GM21367 (cell line): ENCODE measurements around the gene DACH1.

Experiments
- ATAC-seq: cut with Tn5 transposase; IDR thresholded peaks from one replicate; pipeline ENCODE4 v1.9.1; 2021; ENCODE audit not compliant: unreplicated experiment

DACH1 gene

GRCh38 chr13:71632206-71632605 lies 234.8 kb downstream of the DACH1 start:
- no peak for ATAC-seq

- ATAC-seq = no peak
Measured at GRCh38 chr13:71629167-71629566, 237.8 kb downstream of the DACH1 start.

- ATAC-seq = no peak
Measured at GRCh38 chr13:71626421-71627117, 240.4 kb downstream of the DACH1 start.

- no peak for ATAC-seq
Measured at GRCh38 chr13:71625694-71626093, 241.3 kb downstream of the DACH1 start.

GRCh38 chr13:71624653-71625600 lies 242.1 kb downstream of the DACH1 start:
- no peak for ATAC-seq

GRCh38 chr13:71621174-71622124 lies 245.6 kb downstream of the DACH1 start:
- ATAC-seq = no peak

GRCh38 chr13:71619096-71619495 lies 247.9 kb downstream of the DACH1 start:
- ATAC-seq = no peak

- no peak for ATAC-seq
Measured at GRCh38 chr13:71618159-71618558, 248.8 kb downstream of the DACH1 start.

GRCh38 chr13:71617265-71617664 lies 249.7 kb downstream of the DACH1 start:
- no peak for ATAC-seq

GRCh38 chr13:71613066-71613745 lies 253.8 kb downstream of the DACH1 start:
- ATAC-seq = no peak

GRCh38 chr13:71611292-71611691 lies 255.7 kb downstream of the DACH1 start:
- no peak for ATAC-seq

GRCh38 chr13:71610876-71611275 lies 256.1 kb downstream of the DACH1 start:
- no peak for ATAC-seq

GRCh38 chr13:71609271-71609670 lies 257.7 kb downstream of the DACH1 start:
- no peak for ATAC-seq

- no peak for ATAC-seq
Measured at GRCh38 chr13:71607575-71607974, 259.4 kb downstream of the DACH1 start.

GRCh38 chr13:71606818-71607217 lies 260.2 kb downstream of the DACH1 start:
- no peak for ATAC-seq

GRCh38 chr13:71605744-71606143 lies 261.3 kb downstream of the DACH1 start:
- ATAC-seq = no peak

- no peak for ATAC-seq
Measured at GRCh38 chr13:71603255-71603654, 263.7 kb downstream of the DACH1 start.

- no peak for ATAC-seq
Measured at GRCh38 chr13:71602344-71602743, 264.7 kb downstream of the DACH1 start.

- no peak for ATAC-seq
Measured at GRCh38 chr13:71597150-71597549, 269.9 kb downstream of the DACH1 start.

GRCh38 chr13:71596116-71596515 lies 270.9 kb downstream of the DACH1 start:
- ATAC-seq = no peak
